GM08714 (cell line): ENCODE results near the gene SLC6A9.
A peak's percentile ranks its signal among the peaks of the same experiment; 100 is the strongest.

Experiments used
- H3K4me3 ChIP-seq: fragments of 200-500 bp; sonication (Bioruptor generic); 2 replicates; pipeline ENCODE4 v1.5.1; 2014; ENCODE audit warnings: mild to moderate bottlenecking, low read length, inconsistent platforms
- ZNF274 ChIP-seq: IDR thresholded peaks from 2 replicates; pipeline ENCODE4 v1.6.1; 2012; ENCODE audit warnings: mild to moderate bottlenecking, low read depth, low read length

Gene SLC6A9

DNA sequence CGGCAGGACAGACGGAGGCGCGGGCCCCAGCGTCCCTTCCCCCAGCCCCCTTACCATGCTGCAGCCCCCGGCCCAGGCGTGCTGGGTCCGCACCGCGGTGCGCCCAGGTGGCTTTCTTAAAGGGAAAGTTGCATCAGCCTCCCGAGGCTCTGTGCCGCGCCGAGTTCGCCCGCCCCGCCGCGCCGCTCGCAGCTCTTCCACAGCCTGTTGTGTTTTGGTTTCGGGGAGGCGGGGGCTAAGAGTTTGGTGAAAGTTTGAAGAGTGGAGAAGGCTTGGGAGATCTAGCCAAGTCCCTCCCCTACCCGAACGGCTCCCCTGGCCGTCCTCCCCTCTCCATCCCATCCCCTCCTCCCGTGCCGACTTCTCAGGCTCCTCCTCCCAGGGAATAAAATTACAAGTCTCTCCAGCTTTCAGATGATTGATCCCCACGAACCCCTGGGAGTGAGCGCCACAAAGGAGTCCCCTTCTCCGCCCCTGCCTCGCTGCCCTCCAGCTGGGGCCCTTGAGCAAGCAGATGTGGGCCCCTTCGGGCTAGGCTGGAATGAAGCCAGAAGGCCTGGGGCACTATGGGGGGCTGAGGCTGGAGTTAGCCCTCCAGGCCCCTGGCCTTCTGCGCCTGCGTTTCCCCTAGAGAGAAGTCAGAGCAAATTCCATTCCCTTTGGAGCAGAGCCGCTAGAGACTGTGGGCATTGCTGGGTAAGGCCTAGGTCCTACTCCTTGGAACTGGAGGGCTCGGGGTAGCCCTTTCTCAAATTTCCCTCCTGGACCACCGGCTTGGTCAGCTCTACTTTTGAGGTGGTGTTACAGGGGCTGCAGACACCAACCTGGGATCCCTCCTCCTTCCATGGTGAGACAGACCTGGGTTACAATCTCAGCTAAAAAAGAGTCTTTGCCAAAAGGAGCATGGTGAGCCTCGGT lies at the start of gene SLC6A9:
SLC6A9 (minus strand) TSS at position 211 of the 918 bp plus-strand sequence. CDS start 7,185 bp downstream, outside the sequence.
- no peak for TF ChIP-seq ZNF274
- peak within 1 kb of the TSS; percentile 68 for H3K4me3 ChIP-seq

DNA sequence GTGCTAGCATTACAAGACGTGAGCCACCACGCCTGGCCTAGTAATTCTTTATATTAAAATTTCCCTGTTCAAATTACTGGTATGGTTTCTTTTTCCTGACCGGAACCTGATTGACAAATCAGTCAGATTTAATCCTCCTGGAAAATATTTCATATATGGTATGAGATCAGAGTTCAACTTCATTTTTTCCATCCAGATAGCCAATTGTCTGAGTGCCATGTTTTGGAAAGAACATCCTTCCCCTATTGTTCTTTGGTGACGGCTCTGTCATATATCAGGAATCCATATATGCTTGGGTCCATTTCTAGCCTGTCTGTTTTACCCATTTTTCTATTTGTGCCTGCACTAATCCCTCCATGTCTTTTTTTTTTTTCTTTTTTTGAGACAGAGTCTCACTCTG lies 48.3 kb upstream of the SLC6A9 start:
- TF ChIP-seq ZNF274, result no peak
- H3K4me3 ChIP-seq, result no peak overlapping the region

GRCh38 chr1:44078104-44078503 lies 46.8 kb upstream of the SLC6A9 start:
- no peak overlapping the region for H3K4me3 ChIP-seq
- TF ChIP-seq ZNF274, result no peak

DNA sequence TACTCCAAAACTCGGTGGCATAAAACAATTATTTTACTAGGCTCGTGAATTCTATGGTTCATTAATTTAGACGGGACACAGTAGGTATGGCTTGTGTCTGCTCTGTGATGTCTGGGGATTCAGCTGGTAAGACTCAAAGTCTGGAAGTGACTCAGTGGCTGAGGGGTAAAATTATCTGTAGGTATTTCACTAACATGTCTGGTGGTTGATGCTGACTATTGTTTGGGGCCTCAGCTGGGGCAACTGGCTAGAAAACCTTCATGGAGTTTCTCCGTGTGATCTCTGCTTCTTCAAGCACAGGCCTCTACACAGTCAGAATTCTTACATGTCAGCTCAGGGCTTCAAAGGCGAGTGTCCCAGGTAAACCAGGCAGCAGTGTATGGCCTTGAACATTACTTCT lies 46.2 kb upstream of the SLC6A9 start:
- TF ChIP-seq ZNF274, result no peak
- H3K4me3 ChIP-seq, result no peak overlapping the region

GRCh38 chr1:44076066-44076465 lies 44.8 kb upstream of the SLC6A9 start:
- TF ChIP-seq ZNF274, result no peak
- H3K4me3 ChIP-seq, result no peak overlapping the region

GRCh38 chr1:44074415-44074814 lies 43.2 kb upstream of the SLC6A9 start:
- TF ChIP-seq ZNF274, result no peak

DNA sequence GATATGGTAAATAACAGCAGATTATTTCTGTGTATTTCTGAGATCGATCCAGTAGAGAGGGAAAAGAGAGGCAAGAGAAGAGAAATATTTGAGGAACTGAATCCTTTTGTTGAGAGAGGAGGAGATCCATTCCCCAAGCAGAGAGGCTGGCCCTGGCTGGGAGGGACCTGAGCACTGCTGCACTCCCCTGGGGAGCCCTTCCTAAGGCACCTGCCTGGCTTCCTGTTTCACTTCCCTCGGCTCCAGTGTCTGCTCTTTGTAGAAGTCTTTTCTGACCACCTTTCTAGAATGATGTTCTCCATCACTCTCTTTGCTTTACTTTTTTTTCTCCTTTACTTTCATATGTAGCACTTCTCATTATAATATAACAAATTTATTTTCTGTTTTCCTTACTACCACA lies 42.3 kb upstream of the SLC6A9 start:
- H3K4me3 ChIP-seq, result no peak overlapping the region
- no peak for TF ChIP-seq ZNF274

More at GRCh38 chr1:44074415-44074814, 43.2 kb upstream of the SLC6A9 start:
- no peak overlapping the region for H3K4me3 ChIP-seq

GRCh38 chr1:44072821-44073220 lies 41.6 kb upstream of the SLC6A9 start:
- TF ChIP-seq ZNF274, result no peak

GRCh38 chr1:44072204-44072603 lies 40.9 kb upstream of the SLC6A9 start:
- TF ChIP-seq ZNF274, result no peak
- no peak overlapping the region for H3K4me3 ChIP-seq

More at GRCh38 chr1:44072821-44073220, 41.6 kb upstream of the SLC6A9 start:
- H3K4me3 ChIP-seq, result no peak overlapping the region

- H3K4me3 ChIP-seq, result no peak overlapping the region
- no peak for TF ChIP-seq ZNF274
These were observed 40.2 kb upstream of the SLC6A9 start for GRCh38 chr1:44071461-44071860.

- TF ChIP-seq ZNF274, result no peak
- no peak overlapping the region; the same call in 1 of the 2 replicates for H3K4me3 ChIP-seq
These were observed 37.2 kb upstream of the SLC6A9 start for GRCh38 chr1:44068442-44068921.

GRCh38 chr1:44067266-44068250 lies 36.3 kb upstream of the SLC6A9 start:
- TF ChIP-seq ZNF274, result no peak
- H3K4me3 ChIP-seq, result peak overlapping the region; percentile 1; the same call in 1 of the 2 replicates

DNA sequence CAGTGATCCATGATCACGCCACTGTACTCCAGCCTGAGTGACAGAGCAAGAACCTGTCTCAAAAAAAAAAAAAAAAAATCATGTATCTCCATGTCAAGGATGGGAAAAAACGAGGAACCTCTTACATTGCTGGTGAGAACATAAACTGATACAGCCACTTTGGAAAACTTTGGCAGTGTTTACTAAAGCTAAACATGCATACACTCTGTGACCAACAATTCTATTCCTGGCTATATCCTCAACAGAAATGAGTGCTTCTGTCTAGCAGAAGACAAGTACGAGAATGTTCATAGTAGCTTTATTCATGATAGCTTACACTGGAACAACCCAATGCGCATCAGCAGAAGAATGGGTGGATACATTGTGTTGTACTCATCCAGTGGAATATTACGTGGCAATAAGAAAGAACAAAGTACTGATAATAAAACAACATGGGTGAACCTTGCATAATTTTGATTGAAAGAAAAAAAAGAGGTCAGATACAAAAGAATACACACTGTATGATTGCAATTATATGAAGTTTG lies 31.5 kb upstream of the SLC6A9 start:
- H3K4me3 ChIP-seq, result no peak overlapping the region
- no peak for TF ChIP-seq ZNF274

DNA sequence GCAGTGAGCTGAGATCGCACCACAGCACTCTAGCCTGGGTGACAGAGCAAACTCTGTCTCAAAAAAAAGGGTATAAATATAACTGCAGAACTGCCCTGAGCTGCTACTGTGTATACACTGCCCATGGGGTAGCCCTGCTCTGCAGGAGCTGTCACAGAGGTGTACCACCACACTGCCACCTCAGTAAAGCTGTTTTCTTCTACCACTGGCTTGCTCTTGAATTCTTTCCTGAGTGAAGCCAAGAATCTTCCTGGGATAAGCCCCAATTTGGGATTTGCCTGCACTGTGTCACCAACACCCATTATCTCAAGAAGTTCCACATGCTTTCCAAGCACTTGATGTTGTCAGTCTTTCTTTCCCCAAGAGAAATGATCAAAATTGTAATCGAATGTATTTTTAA lies 30.6 kb upstream of the SLC6A9 start:
- TF ChIP-seq ZNF274, result no peak

GRCh38 chr1:44060830-44061267 lies 29.6 kb upstream of the SLC6A9 start:
- no peak for TF ChIP-seq ZNF274
- no peak overlapping the region for H3K4me3 ChIP-seq

More for the DNA sequence above, 30.6 kb upstream of the SLC6A9 start:
- H3K4me3 ChIP-seq, result no peak overlapping the region
